Astrocyte of the hippocampus (primary cell): ENCODE results near the gene CGNL1.
A peak's percentile ranks its signal among the peaks of the same experiment; 100 is the strongest.

ENCODE experiments used
- DNase-seq: peaks from one replicate; pipeline ENCODE4 v3.0.0; 2011; ENCODE audit warnings: low read depth, low spot score

The CGNL1 gene

GRCh38 chr15:57547243-57547755, 171.0 kb downstream of the CGNL1 start:
- no peak for DNase-seq

- no peak for DNase-seq
These were observed 172.0 kb downstream of the CGNL1 start for GRCh38 chr15:57548351-57548750.

GRCh38 chr15:57548835-57549234, 172.5 kb downstream of the CGNL1 start:
- no peak for DNase-seq

- no peak for DNase-seq
These were observed 173.6 kb downstream of the CGNL1 start for GRCh38 chr15:57549935-57550334.

GRCh38 chr15:57550640-57551039, 174.3 kb downstream of the CGNL1 start:
- peak; percentile 61 for DNase-seq

GRCh38 chr15:57551715-57552677, 175.7 kb downstream of the CGNL1 start:
- DNase-seq: peak; percentile 94

GRCh38 chr15:57552678-57553334, 176.5 kb downstream of the CGNL1 start:
- DNase-seq: no peak

GRCh38 chr15:57553526-57553925, 177.2 kb downstream of the CGNL1 start:
- DNase-seq: no peak

GRCh38 chr15:57554063-57554811, 177.9 kb downstream of the CGNL1 start:
- DNase-seq: peak; percentile 66

GRCh38 chr15:57554812-57555179, 178.5 kb downstream of the CGNL1 start:
- no peak for DNase-seq

- DNase-seq: no peak
These were observed 179.0 kb downstream of the CGNL1 start for GRCh38 chr15:57555270-57555669.

- no peak for DNase-seq
These were observed 179.7 kb downstream of the CGNL1 start for GRCh38 chr15:57556040-57556439.

- DNase-seq: no peak
These were observed 181.0 kb downstream of the CGNL1 start for GRCh38 chr15:57557267-57557666.

GRCh38 chr15:57557810-57558209, 181.5 kb downstream of the CGNL1 start:
- no peak for DNase-seq

- DNase-seq: peak; percentile 54
These were observed 183.6 kb downstream of the CGNL1 start for GRCh38 chr15:57559875-57560274.

GRCh38 chr15:57561041-57561711, 184.9 kb downstream of the CGNL1 start:
- peak; percentile 92 for DNase-seq

- no peak for DNase-seq
These were observed 186.0 kb downstream of the CGNL1 start for GRCh38 chr15:57562196-57562769.

- DNase-seq: no peak
These were observed 187.1 kb downstream of the CGNL1 start for GRCh38 chr15:57563416-57563815.

- DNase-seq: no peak
These were observed 189.0 kb downstream of the CGNL1 start for GRCh38 chr15:57565311-57565710.

- DNase-seq: no peak
These were observed 190.5 kb downstream of the CGNL1 start for GRCh38 chr15:57566834-57567233.

- DNase-seq: no peak
These were observed 191.6 kb downstream of the CGNL1 start for GRCh38 chr15:57567891-57568290.
